ENCODE measurements around the gene PSME3. TPM values are rescaled to one million over a fixed set of nuclear protein-coding genes. Genes with fewer than 3 reads are reported as not detected.
A peak's percentile ranks its signal among the peaks of the same experiment; 100 is the strongest.

PSME3 gene
- total and polyA plus RNA-seq, 2 of the 13 experiments (the other 11 are each of a cell fraction or from before 2014, with no cell fraction given): 66.3 to 135 TPM

DNA sequence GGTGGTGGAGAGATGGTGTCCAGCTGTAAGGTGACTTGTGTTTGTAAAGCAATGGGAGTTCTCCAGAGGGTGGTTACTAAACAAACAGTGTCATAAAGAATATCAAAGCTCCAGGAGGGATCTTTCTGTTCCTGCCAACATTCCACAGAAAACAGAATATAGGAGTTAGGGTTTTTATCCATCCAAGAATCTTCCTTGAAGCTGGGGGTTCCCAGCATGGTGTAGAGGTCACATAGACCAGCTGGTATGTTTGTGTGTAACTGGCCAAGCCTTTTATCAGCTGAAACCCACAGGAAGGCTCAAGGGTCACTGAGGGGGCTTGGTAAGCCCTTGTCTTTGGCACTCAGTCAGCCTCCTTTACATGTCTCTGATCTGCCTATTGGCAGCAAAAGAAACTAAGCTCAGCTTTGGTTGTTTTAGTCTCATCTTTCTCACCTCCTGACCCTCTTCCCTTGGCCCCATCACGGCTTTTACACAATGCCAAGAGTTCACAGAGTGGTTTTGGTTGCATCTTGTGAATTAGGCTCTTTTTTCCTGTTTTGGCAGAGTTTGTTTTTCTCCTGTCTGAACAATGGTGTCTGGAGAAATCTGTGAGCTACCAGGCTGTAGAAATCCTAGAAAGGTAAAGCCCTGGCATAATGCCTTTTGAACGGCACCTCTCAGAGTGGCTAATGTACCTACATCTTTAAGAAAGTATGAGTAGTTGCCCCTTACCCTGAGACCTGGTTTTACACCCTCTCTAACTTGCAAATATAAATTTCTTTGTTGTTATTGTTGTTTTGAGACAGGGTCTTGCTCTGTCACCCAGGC lies 29.9 kb upstream of the PSME3 start (continued):
- TF ChIP-seq, protein P1, sequence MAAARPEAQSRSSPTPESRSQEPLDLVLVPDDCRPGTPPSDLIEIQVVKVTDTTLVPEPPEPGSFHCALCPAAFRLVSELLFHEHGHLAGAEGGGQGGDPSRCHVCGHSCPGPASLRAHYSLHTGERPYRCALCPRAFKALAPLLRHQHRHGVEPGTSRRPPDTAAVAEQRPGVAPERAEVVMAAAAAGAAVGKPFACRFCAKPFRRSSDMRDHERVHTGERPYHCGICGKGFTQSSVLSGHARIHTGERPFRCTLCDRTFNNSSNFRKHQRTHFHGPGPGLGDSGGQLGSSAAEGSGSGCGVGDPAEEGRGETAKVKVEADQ (CRISPR knock-in tag; IDR thresholded peaks at IDR 0.05; ENCODE audit: borderline replicate concordance): 0 out of 2 replicates have a peak, but pooled peaks have one; percentile 15
- TF ChIP-seq, protein P2, sequence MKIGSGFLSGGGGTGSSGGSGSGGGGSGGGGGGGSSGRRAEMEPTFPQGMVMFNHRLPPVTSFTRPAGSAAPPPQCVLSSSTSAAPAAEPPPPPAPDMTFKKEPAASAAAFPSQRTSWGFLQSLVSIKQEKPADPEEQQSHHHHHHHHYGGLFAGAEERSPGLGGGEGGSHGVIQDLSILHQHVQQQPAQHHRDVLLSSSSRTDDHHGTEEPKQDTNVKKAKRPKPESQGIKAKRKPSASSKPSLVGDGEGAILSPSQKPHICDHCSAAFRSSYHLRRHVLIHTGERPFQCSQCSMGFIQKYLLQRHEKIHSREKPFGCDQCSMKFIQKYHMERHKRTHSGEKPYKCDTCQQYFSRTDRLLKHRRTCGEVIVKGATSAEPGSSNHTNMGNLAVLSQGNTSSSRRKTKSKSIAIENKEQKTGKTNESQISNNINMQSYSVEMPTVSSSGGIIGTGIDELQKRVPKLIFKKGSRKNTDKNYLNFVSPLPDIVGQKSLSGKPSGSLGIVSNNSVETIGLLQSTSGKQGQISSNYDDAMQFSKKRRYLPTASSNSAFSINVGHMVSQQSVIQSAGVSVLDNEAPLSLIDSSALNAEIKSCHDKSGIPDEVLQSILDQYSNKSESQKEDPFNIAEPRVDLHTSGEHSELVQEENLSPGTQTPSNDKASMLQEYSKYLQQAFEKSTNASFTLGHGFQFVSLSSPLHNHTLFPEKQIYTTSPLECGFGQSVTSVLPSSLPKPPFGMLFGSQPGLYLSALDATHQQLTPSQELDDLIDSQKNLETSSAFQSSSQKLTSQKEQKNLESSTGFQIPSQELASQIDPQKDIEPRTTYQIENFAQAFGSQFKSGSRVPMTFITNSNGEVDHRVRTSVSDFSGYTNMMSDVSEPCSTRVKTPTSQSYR (CRISPR knock-in tag; IDR thresholded peaks at IDR 0.05; ENCODE audit: borderline replicate concordance): peak; percentile 62; the same call in 1 of the 2 replicates
- peak; percentile 31; the same call in 1 of the 2 replicates for TF ChIP-seq RXRB (CRISPR knock-in tag; IDR thresholded peaks at IDR 0.05; ENCODE audit: borderline replicate concordance)
- TF ChIP-seq PHF21A (CRISPR knock-in tag; IDR thresholded peaks at IDR 0.05): peak; percentile 72; the same call in 1 of the 2 replicates
- TF ChIP-seq FOXJ3 (CRISPR knock-in tag; IDR thresholded peaks at IDR 0.05; ENCODE audit: borderline replicate concordance): 0 out of 2 replicates have a peak, but pooled peaks have one; percentile 58
- TF ChIP-seq ZNF501 (CRISPR knock-in tag; IDR thresholded peaks at IDR 0.05): 0 out of 2 replicates have a peak, but pooled peaks have one; percentile 29
- TF ChIP-seq ZNF256 (CRISPR knock-in tag; conservative IDR thresholded peaks at IDR 0.05): 0 out of 2 replicates have a peak, but pooled peaks have one; percentile 46
- TF ChIP-seq, protein P3, sequence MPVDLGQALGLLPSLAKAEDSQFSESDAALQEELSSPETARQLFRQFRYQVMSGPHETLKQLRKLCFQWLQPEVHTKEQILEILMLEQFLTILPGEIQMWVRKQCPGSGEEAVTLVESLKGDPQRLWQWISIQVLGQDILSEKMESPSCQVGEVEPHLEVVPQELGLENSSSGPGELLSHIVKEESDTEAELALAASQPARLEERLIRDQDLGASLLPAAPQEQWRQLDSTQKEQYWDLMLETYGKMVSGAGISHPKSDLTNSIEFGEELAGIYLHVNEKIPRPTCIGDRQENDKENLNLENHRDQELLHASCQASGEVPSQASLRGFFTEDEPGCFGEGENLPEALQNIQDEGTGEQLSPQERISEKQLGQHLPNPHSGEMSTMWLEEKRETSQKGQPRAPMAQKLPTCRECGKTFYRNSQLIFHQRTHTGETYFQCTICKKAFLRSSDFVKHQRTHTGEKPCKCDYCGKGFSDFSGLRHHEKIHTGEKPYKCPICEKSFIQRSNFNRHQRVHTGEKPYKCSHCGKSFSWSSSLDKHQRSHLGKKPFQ (CRISPR knock-in tag; IDR thresholded peaks at IDR 0.05; ENCODE audit: insufficient replicate concordance): no peak
- no peak for TF ChIP-seq KLF9 (CRISPR knock-in tag; IDR thresholded peaks at IDR 0.05; ENCODE audit: low read depth)
- TF ChIP-seq, protein P4, sequence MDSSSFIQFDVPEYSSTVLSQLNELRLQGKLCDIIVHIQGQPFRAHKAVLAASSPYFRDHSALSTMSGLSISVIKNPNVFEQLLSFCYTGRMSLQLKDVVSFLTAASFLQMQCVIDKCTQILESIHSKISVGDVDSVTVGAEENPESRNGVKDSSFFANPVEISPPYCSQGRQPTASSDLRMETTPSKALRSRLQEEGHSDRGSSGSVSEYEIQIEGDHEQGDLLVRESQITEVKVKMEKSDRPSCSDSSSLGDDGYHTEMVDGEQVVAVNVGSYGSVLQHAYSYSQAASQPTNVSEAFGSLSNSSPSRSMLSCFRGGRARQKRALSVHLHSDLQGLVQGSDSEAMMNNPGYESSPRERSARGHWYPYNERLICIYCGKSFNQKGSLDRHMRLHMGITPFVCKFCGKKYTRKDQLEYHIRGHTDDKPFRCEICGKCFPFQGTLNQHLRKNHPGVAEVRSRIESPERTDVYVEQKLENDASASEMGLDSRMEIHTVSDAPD (CRISPR knock-in tag; IDR thresholded peaks at IDR 0.05): peak; percentile 84; the same call in 1 of the 2 replicates
- TF ChIP-seq, protein P5, sequence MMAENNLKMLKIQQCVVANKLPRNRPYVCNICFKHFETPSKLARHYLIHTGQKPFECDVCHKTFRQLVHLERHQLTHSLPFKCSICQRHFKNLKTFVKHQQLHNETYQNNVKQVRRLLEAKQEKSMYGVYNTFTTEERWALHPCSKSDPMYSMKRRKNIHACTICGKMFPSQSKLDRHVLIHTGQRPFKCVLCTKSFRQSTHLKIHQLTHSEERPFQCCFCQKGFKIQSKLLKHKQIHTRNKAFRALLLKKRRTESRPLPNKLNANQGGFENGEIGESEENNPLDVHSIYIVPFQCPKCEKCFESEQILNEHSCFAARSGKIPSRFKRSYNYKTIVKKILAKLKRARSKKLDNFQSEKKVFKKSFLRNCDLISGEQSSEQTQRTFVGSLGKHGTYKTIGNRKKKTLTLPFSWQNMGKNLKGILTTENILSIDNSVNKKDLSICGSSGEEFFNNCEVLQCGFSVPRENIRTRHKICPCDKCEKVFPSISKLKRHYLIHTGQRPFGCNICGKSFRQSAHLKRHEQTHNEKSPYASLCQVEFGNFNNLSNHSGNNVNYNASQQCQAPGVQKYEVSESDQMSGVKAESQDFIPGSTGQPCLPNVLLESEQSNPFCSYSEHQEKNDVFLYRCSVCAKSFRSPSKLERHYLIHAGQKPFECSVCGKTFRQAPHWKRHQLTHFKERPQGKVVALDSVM (CRISPR knock-in tag; IDR thresholded peaks at IDR 0.05): no peak
- TF ChIP-seq, protein P6, sequence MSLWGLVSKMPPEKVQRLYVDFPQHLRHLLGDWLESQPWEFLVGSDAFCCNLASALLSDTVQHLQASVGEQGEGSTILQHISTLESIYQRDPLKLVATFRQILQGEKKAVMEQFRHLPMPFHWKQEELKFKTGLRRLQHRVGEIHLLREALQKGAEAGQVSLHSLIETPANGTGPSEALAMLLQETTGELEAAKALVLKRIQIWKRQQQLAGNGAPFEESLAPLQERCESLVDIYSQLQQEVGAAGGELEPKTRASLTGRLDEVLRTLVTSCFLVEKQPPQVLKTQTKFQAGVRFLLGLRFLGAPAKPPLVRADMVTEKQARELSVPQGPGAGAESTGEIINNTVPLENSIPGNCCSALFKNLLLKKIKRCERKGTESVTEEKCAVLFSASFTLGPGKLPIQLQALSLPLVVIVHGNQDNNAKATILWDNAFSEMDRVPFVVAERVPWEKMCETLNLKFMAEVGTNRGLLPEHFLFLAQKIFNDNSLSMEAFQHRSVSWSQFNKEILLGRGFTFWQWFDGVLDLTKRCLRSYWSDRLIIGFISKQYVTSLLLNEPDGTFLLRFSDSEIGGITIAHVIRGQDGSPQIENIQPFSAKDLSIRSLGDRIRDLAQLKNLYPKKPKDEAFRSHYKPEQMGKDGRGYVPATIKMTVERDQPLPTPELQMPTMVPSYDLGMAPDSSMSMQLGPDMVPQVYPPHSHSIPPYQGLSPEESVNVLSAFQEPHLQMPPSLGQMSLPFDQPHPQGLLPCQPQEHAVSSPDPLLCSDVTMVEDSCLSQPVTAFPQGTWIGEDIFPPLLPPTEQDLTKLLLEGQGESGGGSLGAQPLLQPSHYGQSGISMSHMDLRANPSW (CRISPR knock-in tag; IDR thresholded peaks at IDR 0.05; ENCODE audit: borderline replicate concordance): 0 out of 2 replicates have a peak, but pooled peaks have one; percentile 51
- no peak for TF ChIP-seq SOX13 (IDR thresholded peaks at IDR 0.05)
- peak in 1 of 2 experiments; percentile 67; a peak in 1 of 4 replicates for TF ChIP-seq SOX13 (CRISPR knock-in tag; conservative IDR thresholded peaks at IDR 0.05 in 1 of 2, IDR thresholded peaks at IDR 0.05 in 1 of 2)
- peak; percentile 48; the same call in 1 of the 2 replicates for TF ChIP-seq ZNF205 (CRISPR knock-in tag; IDR thresholded peaks at IDR 0.05)

Measured in HepG2 (cell line).